ENCODE results near the gene SLC12A2.

- TF ChIP-seq EZH2 (IDR thresholded peaks at IDR 0.05) (no peak), CTCF (IDR thresholded peaks at IDR 0.05) (peak; percentile 93)
These were observed 117.7 kb downstream of the SLC12A2 start for GRCh38 chr5:128201065-128201926.

Data from neural progenitor cell (in vitro differentiated cells).